K562 (cell line): ENCODE results near the gene VPS33A. TPM values are rescaled to one million over a fixed set of nuclear protein-coding genes. Genes with fewer than 3 reads are reported as not detected.

Source experiments
- C11orf30 ChIP-seq: fragments of 450-650 bp; IDR thresholded peaks from 2 replicates; pipeline ENCODE4 v1.6.1; 2016; ENCODE audit warnings: low read depth, mild to moderate bottlenecking
- CBFA2T2 ChIP-seq: fragments of 450-650 bp; conservative IDR thresholded peaks from 2 replicates; pipeline ENCODE4 v1.6.1; 2017; ENCODE audit warnings: mild to moderate bottlenecking
- CBFB ChIP-seq: sonication (generic); formaldehyde crosslinking; IDR thresholded peaks from 2 replicates; pipeline ENCODE4 v1.4.0; 2020; ENCODE audit warnings: mild to moderate bottlenecking, missing genetic modification reagents
- CBX3 ChIP-seq, 2 experiments: IDR thresholded peaks; 1 replicate in 1 of 2; 2 replicates in 1 of 2; pipeline ENCODE4 v1.6.1; 2012; ENCODE audit warnings: inconsistent platforms in 2 of 2, low read length in 2 of 2, borderline replicate concordance in 1 of 2, control low read depth in 1 of 2
- EHMT2 ChIP-seq: fragments of 450-650 bp; IDR thresholded peaks from 2 replicates; pipeline ENCODE4 v1.6.1; 2018; ENCODE audit warnings: antibody characterized with exemption
- ETS1 ChIP-seq: conservative IDR thresholded peaks from 2 replicates; pipeline ENCODE4 v1.6.1; 2011; ENCODE audit warnings: low read depth, mild to moderate bottlenecking, low read length; ENCODE audit not compliant: control insufficient read depth
- KDM5B ChIP-seq: fragments of 200-600 bp; sonication (generic); IDR thresholded peaks from 2 replicates; pipeline ENCODE4 v1.6.1; 2012; ENCODE audit warnings: low read depth, mild to moderate bottlenecking, moderate library complexity, low read length, control low read depth, inconsistent platforms; ENCODE audit not compliant: insufficient replicate concordance
- NCOA2 ChIP-seq, 2 experiments: fragments of 450-650 bp; IDR thresholded peaks; 2 replicates each; pipeline ENCODE4 v1.6.1; 2018; ENCODE audit warnings: mild to moderate bottlenecking in 2 of 2, moderate library complexity in 1 of 2; ENCODE audit not compliant: partially characterized antibody in 2 of 2
- NFXL1 ChIP-seq: fragments of 450-650 bp; formaldehyde crosslinking; IDR thresholded peaks from 2 replicates; pipeline ENCODE4 v1.4.0; 2021; ENCODE audit warnings: mild to moderate bottlenecking
- NR1H2 ChIP-seq: sonication (generic); formaldehyde crosslinking; IDR thresholded peaks from 2 replicates; pipeline ENCODE4 v1.4.0; 2020; ENCODE audit warnings: mild to moderate bottlenecking, missing genetic modification reagents
- SIRT6 ChIP-seq: IDR thresholded peaks from one replicate; pipeline ENCODE4 v1.6.1; 2012; ENCODE audit warnings: low read depth, mild to moderate bottlenecking, control low read depth, inconsistent platforms, low read length, moderate library complexity
- TAF1 ChIP-seq: IDR thresholded peaks from 2 replicates; pipeline ENCODE4 v1.6.1; 2011; ENCODE audit warnings: mild to moderate bottlenecking, low read length, moderate library complexity; ENCODE audit not compliant: insufficient read depth, control insufficient read depth, severe bottlenecking; ENCODE audit errors: extremely low read depth
- TAF9B ChIP-seq: fragments of 450-650 bp; IDR thresholded peaks from 2 replicates; pipeline ENCODE4 v1.6.1; 2018; ENCODE audit warnings: mild to moderate bottlenecking; ENCODE audit not compliant: partially characterized antibody
- TRIM28 ChIP-seq: fragments of 450-650 bp; IDR thresholded peaks from 2 replicates; pipeline ENCODE4 v1.6.1; 2017
- UBTF ChIP-seq, 2 experiments: IDR thresholded peaks; 2 replicates each; pipeline ENCODE4 v1.6.1; 2012; ENCODE audit warnings: improper control_type of control experiment in 2 of 2, low read depth in 2 of 2, low read length in 2 of 2, borderline replicate concordance in 1 of 2
- ZKSCAN3 ChIP-seq: fragments of 250-450 bp; sonication (Bioruptor Pico); IDR thresholded peaks from 2 replicates; pipeline ENCODE4 v1.4.0; 2020
- ZNF280A ChIP-seq: fragments of 450-650 bp; IDR thresholded peaks from 2 replicates; pipeline ENCODE4 v1.6.1; 2018; ENCODE audit warnings: mild to moderate bottlenecking, low read depth; ENCODE audit not compliant: partially characterized antibody
- ZNF583 ChIP-seq: fragments of 250-450 bp; sonication (Bioruptor Pico); IDR thresholded peaks from 2 replicates; pipeline ENCODE4 v1.4.0; 2020
- ZSCAN32 ChIP-seq: fragments of 450-650 bp; formaldehyde crosslinking; IDR thresholded peaks from 2 replicates; pipeline ENCODE4 v1.4.0; 2020; ENCODE audit warnings: mild to moderate bottlenecking, moderate library complexity
- polyA plus RNA-seq, 8 experiments: library from polyadenylated mRNA; depleted of rRNA in 4 of 8; stranded (reverse) in 5 of 8; unstranded in 3 of 8; fragments of >200 nt; fragmentation: Nextera tagmentation in 2 of 8; fragmentation: Illumina TruSeq in 1 of 8; extraction: Ambion mirVana in 2 of 8; extraction: Trizol in 1 of 8; gene quantifications; 2 replicates each; pipeline versions ENCODE4 v1.2.1 to v1.2.3, GENCODE V29; 2011 to 2014; ENCODE audit warnings: inconsistent platforms in 1 of 8, missing spikeins in 1 of 8
- total RNA-seq, 7 experiments: library from RNA; depleted of rRNA in 6 of 7; stranded (reverse); fragments of >200 nt in 6 of 7; fragmentation: Illumina TruSeq in 2 of 7; extraction: Trizol in 2 of 7; gene quantifications; 2 replicates each; pipeline versions ENCODE4 v1.2.1 to v1.2.3, GENCODE V29; 2011 to 2021; ENCODE audit warnings: low replicate concordance in 1 of 7
- TF ChIP-seq, protein P1 (sequence below): fragments of 450-650 bp; formaldehyde crosslinking; IDR thresholded peaks from 2 replicates; pipeline ENCODE4 v1.4.0; 2020; ENCODE audit warnings: mild to moderate bottlenecking, moderate library complexity

Gene VPS33A
- total and polyA plus RNA-seq, 9 of the 15 experiments (the other 6 are each of a cell fraction or from before 2014, with no cell fraction given), result 10.6 to 34.3 (median 25.3) TPM

DNA sequence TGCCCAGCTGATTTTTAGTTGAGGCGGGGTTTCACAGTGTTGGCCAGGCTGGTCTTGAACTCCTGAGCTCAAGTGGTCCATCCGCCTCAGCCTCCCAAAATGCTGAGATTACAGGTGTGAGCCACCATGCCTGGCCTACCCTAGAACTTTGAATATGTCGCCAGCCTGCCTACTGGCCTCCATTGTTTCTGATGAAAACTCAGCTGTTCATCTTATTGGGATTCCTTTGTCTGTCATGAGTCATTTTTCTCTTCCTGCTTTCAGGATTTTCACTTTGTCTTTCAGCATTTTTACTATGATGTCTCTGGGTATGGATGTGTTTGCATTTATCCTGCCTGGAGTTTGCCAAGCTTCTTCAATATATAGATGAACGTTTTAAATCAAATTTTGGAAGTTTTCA lies 70.9 kb downstream of the VPS33A start (continued):
- no peak for TF ChIP-seq KDM5B
- TF ChIP-seq ZNF280A, result peak; percentile 58
- no peak for TF ChIP-seq NFXL1 (CRISPR knock-in tag)
- TF ChIP-seq ZSCAN32 (CRISPR knock-in tag), result no peak
- no peak for TF ChIP-seq ZKSCAN3 (CRISPR knock-in tag)
- no peak for TF ChIP-seq SIRT6
- no peak for TF ChIP-seq NR1H2 (CRISPR knock-in tag)
- no peak for TF ChIP-seq ZNF583
- no peak for TF ChIP-seq ETS1
- TF ChIP-seq EHMT2, result peak; percentile 80
- no peak for TF ChIP-seq TAF1
- TF ChIP-seq CBFA2T2, result no peak
- peak; percentile 91 for TF ChIP-seq TRIM28
- TF ChIP-seq C11orf30, result no peak
- no peak for TF ChIP-seq CBFB (CRISPR knock-in tag)
- TF ChIP-seq, protein P1, sequence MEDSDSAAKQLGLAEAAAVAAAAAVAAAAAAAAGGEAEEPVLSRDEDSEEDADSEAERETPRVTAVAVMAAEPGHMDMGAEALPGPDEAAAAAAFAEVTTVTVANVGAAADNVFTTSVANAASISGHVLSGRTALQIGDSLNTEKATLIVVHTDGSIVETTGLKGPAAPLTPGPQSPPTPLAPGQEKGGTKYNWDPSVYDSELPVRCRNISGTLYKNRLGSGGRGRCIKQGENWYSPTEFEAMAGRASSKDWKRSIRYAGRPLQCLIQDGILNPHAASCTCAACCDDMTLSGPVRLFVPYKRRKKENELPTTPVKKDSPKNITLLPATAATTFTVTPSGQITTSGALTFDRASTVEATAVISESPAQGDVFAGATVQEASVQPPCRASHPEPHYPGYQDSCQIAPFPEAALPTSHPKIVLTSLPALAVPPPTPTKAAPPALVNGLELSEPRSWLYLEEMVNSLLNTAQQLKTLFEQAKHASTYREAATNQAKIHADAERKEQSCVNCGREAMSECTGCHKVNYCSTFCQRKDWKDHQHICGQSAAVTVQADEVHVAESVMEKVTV, result no peak
- peak in 1 of 2 experiments; percentile 86; a peak in 2 of 3 replicates for TF ChIP-seq CBX3 (IDR thresholded peaks at IDR 0.05; ENCODE audit: borderline replicate concordance in 1 of 2, low read length in 2 of 2)
- TF ChIP-seq NCOA2 (IDR thresholded peaks at IDR 0.05; ENCODE audit: partially characterized antibody in 2 of 2), result no peak
- TF ChIP-seq UBTF (IDR thresholded peaks at IDR 0.05; ENCODE audit: borderline replicate concordance in 1 of 2, low read depth in 2 of 2, low read length in 2 of 2), result no peak
- no peak for TF ChIP-seq TAF9B
